Activated naive CD8-positive, alpha-beta T cell treated with anti-CD3 and anti-CD28 coated beads, Interleukin-2, amount 10 ng/mL, durations not matched to agents 7 days and 5 days (primary cell): ENCODE results near the gene GPR45. TPM values are rescaled to one million over a fixed set of nuclear protein-coding genes. Genes with fewer than 3 reads are reported as not detected.

Experiments used
- total RNA-seq, 2 experiments: library from RNA; stranded (reverse); gene quantifications; one replicate each; pipeline ENCODE4 v1.2.3, GENCODE V29; 2021

GPR45 gene
- total RNA-seq, 2 experiments from 2014 or later: not detected

Other genes starting within 250 kb of the GPR45 start
- 10 to 100 TPM; 21.0 to 23.1 TPM for gene MRPS9, start 203.7 kb upstream of the GPR45 start, total RNA-seq
- 10 to 100 TPM; 17.8 to 19.3 TPM for gene TGFBRAP1, start 88.0 kb downstream of the GPR45 start, total RNA-seq
- 10 to 100 TPM; 23.9 to 25.0 TPM for gene C2orf49, start 95.8 kb downstream of the GPR45 start, total RNA-seq
- gene FHL2, start 157.3 kb downstream of the GPR45 start, total RNA-seq: 1 to 10 TPM in 1 of 2 experiments, under 1 TPM in 1; 0.80 to 1.1 TPM